ENCODE measurements around the gene PPP1R7.

Gene PPP1R7

DNA sequence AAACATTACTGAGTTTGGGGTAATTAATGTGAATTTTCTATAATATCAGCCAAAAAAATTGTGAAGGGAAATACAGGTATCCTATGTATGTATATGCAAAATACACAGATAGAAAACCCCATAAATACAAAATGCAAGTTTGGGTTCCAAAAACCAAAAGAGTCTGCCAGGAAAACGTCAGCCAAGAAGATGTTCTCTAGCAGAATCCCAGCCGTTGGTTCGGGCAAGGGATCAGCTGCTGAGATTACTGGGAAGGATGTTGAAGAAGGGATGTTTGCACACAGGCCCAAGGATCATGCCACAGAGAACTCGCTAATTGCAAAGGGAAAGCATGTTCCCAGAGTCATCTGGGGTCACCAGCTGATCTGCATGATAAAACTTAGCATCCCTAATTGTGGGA, 28.7 kb downstream of the PPP1R7 start:
- TF ChIP-seq, protein P1, sequence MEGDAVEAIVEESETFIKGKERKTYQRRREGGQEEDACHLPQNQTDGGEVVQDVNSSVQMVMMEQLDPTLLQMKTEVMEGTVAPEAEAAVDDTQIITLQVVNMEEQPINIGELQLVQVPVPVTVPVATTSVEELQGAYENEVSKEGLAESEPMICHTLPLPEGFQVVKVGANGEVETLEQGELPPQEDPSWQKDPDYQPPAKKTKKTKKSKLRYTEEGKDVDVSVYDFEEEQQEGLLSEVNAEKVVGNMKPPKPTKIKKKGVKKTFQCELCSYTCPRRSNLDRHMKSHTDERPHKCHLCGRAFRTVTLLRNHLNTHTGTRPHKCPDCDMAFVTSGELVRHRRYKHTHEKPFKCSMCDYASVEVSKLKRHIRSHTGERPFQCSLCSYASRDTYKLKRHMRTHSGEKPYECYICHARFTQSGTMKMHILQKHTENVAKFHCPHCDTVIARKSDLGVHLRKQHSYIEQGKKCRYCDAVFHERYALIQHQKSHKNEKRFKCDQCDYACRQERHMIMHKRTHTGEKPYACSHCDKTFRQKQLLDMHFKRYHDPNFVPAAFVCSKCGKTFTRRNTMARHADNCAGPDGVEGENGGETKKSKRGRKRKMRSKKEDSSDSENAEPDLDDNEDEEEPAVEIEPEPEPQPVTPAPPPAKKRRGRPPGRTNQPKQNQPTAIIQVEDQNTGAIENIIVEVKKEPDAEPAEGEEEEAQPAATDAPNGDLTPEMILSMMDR (IDR thresholded peaks at IDR 0.05; ENCODE audit: low read depth, low read length, missing control alignments), result no peak
- Histone ChIP-seq H3K27me3 (replicated peaks) (no peaks in the 10 kb centered on the region), H3K4me3 (ENCODE audit: low read depth, low read length) (no peak overlapping the region), H3K36me3 (replicated peaks) (peaks cover 11% of the 10 kb centered on the region), H3K27ac (no peak overlapping the region)
- DNase-seq, result no peak
- in situ Hi-C loops (cut with HindIII; ENCODE audit: low pct_ligation_motif_present, low sequenced_read_pairs), result no loop called here

DNA sequence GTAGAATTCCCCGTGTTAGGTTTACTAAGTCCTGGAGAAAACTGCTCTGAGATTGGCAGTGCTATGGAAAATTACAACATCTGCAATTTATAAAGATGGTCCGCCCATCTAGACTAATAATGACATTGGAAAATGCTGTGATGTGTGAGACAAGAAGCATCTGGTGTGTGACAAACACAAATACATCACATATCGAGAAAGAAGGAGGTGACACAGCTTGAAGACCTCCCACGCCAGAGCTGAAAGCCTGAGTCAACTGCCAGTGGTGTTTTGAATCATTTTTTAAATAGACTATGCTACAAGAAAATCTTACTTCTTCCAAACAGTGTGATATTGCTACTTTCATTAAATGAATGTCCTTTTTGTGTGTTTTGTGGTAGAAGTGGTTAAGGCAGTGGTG, 29.6 kb downstream of the PPP1R7 start:
- Histone ChIP-seq H3K4me3 (ENCODE audit: low read depth, low read length) (no peak overlapping the region), H3K36me3 (replicated peaks) (peaks cover 9% of the 10 kb centered on the region), H3K27ac (no peak overlapping the region), H3K27me3 (replicated peaks) (no peaks in the 10 kb centered on the region)
- in situ Hi-C loops (cut with HindIII; ENCODE audit: low pct_ligation_motif_present, low sequenced_read_pairs), result no loop called here
- TF ChIP-seq, protein P1 (IDR thresholded peaks at IDR 0.05; ENCODE audit: low read depth, low read length, missing control alignments), result no peak
- DNase-seq, result no peak

DNA sequence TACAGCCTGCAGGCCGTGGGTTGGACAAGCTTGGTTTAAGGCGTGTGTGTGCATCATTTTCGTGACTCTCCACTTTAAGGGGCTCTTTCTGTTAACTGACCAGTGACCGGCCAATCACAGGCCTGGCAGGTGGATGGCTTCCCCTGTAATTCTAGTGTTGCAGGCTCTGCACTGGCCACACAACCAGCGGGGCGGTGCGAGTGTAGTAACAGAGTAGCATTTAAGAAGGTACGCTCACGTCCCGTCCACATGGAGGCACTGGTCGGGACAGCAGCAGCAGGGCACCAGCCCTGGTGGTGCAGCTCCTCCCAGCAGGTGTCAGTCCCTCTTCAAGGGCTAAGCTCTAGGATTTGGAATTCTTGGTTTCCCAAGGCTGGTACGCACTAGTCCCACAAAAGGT, 30.2 kb downstream of the PPP1R7 start:
- H3K27me3 ChIP-seq (replicated peaks), result no peaks in the 10 kb centered on the region
- in situ Hi-C loops (cut with HindIII; ENCODE audit: low pct_ligation_motif_present, low sequenced_read_pairs), result no loop called here
- peaks cover 9% of the 10 kb centered on the region for H3K36me3 ChIP-seq (replicated peaks)
- no peak overlapping the region for H3K27ac ChIP-seq
- H3K4me3 ChIP-seq (ENCODE audit: low read depth, low read length), result no peak overlapping the region
- TF ChIP-seq, protein P1 (IDR thresholded peaks at IDR 0.05; ENCODE audit: low read depth, low read length, missing control alignments), result no peak
- DNase-seq, result no peak

DNA sequence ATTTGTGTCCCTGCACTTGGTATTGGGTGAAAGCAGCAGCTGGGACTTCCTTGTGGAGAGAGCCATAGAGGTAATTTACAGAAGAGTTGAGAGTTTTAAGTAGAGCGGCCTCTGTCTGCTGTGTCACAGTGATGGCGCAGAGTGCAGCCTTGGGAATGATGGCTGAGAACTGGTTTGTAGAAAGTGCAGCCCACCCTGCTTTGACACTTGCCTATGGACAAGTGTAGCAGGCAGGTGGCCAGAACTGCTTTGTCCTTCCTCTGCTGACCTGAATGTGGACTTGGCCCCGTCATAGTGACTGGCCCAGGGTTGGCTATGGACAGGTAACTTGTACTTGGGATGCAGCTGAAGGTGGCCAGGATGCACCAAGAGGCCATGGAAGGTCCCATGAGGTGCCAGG, 31.9 kb downstream of the PPP1R7 start:
- DNase-seq, result no peak
- no peak overlapping the region for H3K27ac ChIP-seq
- TF ChIP-seq, protein P1 (IDR thresholded peaks at IDR 0.05; ENCODE audit: low read depth, low read length, missing control alignments), result no peak
- H3K36me3 ChIP-seq (replicated peaks), result peaks cover 6% of the 10 kb centered on the region
- no peak overlapping the region for H3K4me3 ChIP-seq (ENCODE audit: low read depth, low read length)
- H3K27me3 ChIP-seq (replicated peaks), result no peaks in the 10 kb centered on the region
- in situ Hi-C loops (cut with HindIII; ENCODE audit: low pct_ligation_motif_present, low sequenced_read_pairs), result no loop called here

DNA sequence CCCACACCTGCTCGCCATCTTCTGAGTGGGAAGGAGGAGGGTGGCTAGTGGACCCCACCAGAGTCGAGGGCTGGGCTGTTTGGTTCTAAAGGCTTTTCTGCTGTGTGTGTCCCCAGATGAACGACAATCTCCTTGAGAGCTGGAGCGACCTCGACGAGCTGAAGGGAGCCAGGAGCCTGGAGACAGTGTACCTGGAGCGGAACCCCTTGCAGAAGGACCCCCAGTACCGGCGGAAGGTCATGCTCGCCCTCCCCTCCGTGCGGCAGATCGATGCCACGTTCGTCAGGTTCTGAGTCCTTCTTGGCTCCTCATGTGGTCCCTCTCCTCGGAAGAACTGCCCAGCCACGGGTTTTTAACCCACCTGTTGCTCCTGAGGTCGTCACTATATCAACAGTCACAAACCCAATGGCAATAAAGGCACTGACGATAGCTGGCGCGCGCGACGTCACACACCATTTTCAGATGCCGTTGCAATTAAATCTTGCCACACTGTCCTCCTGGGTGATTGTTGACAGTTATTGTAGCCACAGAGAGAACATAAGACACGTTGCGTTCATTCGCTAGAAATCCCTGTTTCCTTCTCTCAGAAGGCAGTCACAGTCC, 32.4 kb downstream of the PPP1R7 start:
- no peak overlapping the region for H3K27ac ChIP-seq
- DNase-seq, result no peak
- H3K27me3 ChIP-seq (replicated peaks), result no peaks in the 10 kb centered on the region
- in situ Hi-C loops (cut with HindIII; ENCODE audit: low pct_ligation_motif_present, low sequenced_read_pairs), result no loop called here
- TF ChIP-seq, protein P1 (IDR thresholded peaks at IDR 0.05; ENCODE audit: low read depth, low read length, missing control alignments), result no peak
- no peak overlapping the region for H3K4me3 ChIP-seq (ENCODE audit: low read depth, low read length)
- peaks cover 6% of the 10 kb centered on the region for H3K36me3 ChIP-seq (replicated peaks)

DNA sequence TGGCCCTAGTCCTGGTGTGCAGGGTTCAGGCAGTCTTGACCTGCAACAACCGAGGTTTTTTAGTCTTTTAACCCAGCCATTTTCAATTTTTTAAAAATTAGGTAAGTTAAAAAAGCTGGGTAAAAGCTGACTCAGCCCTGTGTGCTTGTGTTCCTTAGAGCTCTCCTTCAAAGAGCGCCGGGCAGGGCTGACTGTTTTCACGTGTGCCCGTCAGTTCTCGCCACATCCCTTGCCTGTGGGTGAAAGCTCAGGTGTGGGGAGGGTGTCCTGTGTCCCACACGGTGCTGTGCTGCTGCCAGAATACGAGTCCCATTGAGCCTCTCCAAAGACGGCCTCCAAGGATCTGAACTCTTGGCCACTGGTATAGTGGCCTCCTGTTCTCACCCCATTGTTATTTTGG, 33.0 kb downstream of the PPP1R7 start:
- Histone ChIP-seq H3K27ac (no peak overlapping the region), H3K27me3 (replicated peaks) (no peaks in the 10 kb centered on the region), H3K36me3 (replicated peaks) (peaks cover 6% of the 10 kb centered on the region), H3K4me3 (ENCODE audit: low read depth, low read length) (no peak overlapping the region)
- TF ChIP-seq, protein P1 (IDR thresholded peaks at IDR 0.05; ENCODE audit: low read depth, low read length, missing control alignments), result no peak
- no peak for DNase-seq
- in situ Hi-C loops (cut with HindIII; ENCODE audit: low pct_ligation_motif_present, low sequenced_read_pairs), result no loop called here

All from brain microvascular endothelial cell (primary cell).